ENCODE data around the gene RARA.

The RARA gene

DNA sequence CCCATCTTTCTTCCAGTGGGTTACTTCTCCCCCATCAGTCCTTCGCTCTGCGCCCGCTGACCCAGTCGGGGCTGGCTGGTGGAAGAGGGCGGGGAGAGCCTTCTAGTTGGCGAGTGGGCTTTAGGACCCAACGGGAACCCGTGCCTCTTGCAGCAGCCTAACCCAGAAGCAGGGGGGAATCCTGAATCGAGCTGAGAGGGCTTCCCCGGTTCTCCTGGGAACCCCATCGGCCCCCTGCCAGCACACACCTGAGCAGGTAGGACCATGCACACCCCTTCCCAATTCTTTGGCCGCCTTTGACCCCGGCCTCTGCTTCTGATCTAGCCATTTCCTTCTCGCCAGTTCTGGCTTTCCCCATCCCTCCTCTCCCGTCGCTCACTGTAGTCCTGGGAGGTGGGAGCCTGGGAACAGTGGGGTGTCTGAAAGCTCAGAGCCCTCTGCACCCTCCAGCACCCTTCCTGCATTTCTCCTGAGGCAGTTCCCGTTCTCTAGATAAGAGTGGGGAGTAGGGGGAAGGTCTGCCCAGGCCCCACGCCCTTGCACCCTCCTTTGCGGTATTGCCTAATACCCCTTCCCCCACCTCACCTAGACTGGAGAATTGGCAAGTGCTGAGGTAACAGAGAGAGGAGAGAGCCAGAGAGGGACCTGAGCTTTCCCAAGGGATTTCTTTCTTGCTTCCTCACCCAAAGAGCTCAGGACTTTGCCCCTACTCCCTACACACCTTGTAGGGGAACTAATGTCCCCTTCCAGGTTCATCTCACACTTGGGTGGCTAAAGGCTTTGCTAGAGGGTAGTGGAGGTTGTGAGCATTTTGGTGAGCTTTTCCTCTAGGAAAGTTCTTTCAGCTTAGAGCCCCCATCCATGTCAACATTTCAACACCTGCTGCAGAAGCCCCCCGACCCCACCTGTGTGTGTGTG is at the start of gene RARA:
RARA (plus strand) TSS at position 150 of the 918 bp plus-strand sequence. CDS start 22,039 bp downstream, outside the sequence.
- peak; percentile 87 for DNase-seq (ENCODE audit: low spot score)

DNA sequence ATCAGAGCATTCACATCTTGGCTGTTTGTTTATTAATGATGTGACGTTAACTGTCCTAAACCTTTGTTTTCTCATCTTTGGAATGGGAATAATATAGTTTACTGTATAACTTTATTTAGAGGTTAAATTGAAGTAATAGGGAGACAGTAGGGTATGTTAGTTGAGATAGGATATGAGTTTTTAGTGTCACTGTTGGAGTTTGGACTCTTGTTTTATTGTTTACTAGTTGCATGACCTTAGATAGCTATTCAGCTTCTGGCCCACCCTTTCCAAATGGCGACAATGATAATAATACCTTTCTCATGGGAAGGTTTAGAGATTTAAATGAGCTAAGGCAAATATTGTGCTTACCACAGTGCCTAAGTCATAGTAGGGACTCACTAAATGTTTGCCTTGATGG is 49.5 kb upstream of the RARA start:
- no peak for DNase-seq (ENCODE audit: low spot score)

DNA sequence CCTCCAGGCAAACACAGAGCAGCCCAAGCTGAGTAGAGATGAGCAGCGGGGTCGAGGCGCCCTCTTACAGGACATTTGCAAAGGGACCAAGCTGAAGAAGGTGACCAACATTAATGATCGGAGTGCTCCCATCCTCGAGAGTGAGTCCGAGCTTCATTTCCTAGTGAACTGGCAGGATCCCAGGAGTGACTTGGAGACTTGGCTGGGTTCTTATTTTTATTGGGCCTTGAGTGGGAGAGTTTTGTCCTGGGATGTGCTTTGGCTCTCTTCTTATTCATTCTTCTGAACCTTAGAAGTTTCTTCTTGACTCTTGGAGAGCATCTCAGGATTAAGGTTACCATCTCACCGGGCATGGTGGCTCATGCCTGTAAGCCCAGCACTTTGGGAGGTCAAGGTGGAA is 48.5 kb upstream of the RARA start:
- no peak for DNase-seq (ENCODE audit: low spot score)

DNA sequence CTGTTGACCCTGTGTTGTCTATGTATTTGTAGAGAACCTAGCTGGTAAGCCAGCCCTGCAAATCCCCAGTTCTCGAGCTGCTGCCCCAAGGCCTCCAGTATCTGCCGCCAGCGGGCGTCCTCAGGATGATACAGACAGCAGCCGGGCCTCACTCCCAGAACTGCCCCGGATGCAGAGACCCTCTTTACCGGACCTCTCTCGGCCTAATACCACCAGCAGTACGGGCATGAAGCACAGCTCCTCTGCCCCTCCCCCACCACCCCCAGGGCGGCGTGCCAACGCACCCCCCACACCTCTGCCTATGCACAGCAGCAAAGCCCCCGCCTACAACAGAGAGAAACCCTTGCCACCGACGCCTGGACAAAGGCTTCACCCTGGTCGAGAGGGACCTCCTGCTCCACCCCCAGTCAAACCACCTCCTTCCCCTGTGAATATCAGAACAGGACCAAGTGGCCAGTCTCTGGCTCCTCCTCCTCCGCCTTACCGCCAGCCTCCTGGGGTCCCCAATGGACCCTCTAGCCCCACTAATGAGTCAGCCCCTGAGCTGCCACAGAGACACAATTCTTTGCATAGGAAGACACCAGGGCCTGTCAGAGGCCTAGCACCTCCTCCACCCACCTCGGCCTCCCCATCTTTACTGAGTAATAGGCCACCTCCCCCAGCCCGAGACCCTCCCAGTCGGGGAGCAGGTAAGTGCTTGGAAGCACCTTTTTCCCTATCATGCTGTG is 44.4 kb upstream of the RARA start:
- peak; percentile 54 for DNase-seq (ENCODE audit: low spot score)

DNA sequence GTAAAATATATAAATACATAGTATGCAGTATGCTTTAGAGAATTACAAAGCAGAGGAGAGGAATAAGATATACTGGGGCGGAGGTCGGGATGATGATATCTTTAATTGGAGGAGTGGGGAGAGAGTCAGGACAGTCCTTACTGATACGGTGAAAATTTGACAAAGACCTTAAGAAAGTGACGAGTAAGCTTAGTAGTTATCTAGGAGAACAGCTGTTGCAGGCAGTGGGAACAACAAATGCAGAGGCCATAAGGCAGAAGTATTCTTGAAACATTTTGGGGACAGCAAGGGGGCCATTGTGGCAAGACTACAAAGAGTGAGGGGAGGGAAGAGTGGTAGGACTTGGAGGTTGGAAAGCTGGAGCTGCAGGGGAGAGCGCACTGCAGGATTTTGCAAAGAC is 43.6 kb upstream of the RARA start:
- no peak for DNase-seq (ENCODE audit: low spot score)

DNA sequence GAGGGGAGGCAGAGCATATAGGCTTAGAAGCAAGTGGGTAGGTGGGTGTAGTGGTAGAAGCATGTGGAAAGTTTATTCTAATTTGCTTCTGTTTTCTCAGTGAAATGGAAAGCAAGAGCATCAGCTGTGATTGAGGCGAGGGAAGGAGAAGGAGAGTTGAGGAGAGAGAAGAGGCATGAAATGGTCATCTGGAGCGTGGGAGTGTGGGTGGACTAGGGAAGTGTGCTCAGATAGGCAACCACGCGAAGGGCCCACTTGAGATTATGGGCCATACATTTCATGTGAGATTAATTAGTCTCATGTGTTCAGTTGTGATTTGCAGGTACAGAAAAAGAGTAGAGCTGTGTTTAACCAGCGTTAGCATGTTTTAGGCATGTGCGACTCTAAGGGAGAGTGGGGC is 42.1 kb upstream of the RARA start:
- DNase-seq (ENCODE audit: low spot score): no peak

DNA sequence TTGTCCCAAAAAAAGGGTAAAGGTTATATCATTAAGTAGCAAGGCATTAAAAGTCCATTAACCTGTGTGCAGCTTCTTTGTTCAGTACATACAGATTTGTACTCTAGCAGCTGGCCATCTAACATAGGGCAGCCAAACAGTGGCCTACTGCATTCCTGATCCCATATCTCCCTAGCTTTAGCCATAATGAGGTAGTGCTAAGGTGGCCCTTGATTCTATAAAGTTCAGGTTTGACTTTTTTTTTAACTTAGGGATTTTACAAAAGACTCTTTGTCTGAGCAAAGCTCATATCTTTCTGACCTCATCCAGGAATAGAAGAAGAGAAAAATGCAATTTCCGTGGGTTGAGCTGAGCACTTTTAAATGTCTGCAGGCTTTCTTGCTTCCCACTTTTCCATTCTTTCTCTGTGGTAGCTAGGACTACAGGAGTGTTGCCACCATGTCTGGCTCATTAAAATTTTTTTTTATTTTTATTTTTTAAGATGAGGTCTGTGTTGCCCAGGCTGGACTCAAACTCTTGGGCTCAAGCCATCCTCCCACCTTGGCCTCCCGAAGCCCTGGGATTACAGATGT is 40.8 kb upstream of the RARA start:
- no peak for DNase-seq (ENCODE audit: low spot score)

DNA sequence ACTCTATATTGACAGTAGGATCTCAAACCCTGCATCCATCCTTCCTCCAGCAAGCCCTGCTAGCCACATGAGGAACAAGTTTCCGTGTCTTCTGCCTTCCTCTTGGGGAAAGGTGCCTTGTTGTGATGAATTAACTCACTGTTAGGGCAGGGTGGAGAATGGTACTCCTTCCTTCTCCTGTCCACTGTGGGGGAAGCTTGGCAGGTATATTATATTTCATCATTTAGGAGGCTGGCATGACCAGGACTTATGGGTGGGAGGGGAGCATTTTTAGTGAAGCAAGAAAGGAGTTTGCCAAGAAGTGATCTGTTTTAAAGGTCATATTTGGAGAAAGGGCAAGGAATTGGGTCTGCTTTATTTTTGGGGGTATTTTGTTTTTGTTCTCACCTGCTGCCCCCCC is 30.6 kb upstream of the RARA start:
- no peak for DNase-seq (ENCODE audit: low spot score)

DNA sequence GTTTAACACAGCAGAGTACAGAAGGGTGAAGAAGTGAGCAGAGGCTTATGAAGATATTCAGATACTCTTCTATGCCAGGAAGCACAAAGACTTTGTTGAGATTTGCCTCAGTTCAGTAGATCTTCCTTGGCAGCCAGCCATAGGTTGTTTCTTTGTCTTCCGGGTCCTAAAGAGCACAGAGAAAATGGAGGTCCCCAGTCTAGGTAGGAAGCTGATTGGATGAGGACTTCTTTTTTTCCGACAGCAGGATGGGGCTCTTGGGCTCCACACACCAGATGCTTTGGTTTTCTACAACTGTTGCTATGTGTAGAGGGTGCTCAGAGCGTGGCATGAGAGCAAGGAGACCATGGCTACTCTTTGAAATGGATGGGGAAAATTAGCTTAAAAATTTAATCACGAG is 29.6 kb upstream of the RARA start:
- DNase-seq (ENCODE audit: low spot score): no peak

DNA sequence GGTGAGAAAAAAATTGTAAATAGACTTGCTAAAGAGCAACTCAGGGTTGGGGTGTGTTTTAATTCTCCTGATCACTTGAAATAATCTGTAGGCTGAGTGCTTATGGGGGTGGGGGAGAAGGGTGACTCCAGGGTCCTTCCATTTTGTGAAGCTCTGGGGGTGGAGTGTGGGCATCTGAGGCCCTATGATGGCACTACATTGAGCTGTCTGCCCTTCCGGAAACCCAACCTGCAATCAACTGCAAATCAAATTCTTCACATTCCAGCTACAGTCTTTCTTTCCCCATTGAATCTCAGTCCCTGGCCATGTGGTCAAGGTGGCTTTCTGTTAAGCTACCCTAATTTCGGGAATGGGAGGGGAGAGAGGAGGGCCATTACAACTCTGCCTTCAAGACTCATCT is 27.3 kb upstream of the RARA start:
- no peak for DNase-seq (ENCODE audit: low spot score)

DNA sequence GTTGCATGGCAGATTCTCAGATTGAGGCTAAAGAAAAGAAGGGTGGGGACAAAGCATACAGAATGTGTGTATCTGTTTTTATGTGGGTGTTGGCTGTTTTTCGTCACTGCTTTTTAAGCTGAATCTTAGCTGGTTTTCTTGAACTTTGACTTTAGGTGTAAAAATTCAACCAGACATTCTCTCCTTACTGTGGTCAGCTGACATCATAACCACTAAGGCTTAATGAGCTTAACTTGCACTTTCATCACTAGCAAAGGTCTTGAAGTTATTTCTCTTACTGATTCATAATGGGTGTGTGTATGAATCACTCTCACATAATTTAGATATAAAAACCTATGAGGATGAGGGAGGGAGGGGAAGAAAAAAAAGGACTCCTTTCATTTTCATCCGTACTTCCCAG is 25.3 kb upstream of the RARA start:
- no peak for DNase-seq (ENCODE audit: low spot score)

DNA sequence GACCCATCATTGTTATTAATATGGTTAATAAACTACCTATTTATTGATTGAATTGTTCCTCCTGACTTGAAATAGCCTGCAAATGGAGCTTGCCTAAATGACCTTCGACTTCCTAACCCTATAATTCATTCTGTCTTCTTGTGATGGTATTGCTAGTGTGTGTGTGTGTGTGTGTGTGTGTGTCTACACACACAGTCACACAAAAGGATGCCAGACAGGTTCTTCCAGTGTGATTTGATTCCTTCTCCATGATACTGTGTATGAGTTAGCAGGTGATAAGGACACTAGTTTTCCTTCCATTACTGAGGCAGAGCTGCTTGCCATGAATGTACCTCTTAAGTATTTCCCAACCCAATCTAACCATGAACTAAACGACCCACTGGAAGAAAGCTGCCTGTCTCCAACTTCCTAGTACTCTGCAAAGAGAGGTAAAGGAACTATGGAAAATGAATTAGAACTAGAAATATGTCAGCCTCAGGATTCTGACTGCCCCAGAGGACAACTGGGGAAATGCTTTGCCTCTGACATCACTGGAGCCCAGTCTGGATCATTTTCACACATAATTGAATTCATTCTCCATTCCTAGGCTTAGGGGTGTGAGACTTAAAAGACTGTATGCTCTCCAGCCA is 24.8 kb upstream of the RARA start:
- no peak for DNase-seq (ENCODE audit: low spot score)

DNA sequence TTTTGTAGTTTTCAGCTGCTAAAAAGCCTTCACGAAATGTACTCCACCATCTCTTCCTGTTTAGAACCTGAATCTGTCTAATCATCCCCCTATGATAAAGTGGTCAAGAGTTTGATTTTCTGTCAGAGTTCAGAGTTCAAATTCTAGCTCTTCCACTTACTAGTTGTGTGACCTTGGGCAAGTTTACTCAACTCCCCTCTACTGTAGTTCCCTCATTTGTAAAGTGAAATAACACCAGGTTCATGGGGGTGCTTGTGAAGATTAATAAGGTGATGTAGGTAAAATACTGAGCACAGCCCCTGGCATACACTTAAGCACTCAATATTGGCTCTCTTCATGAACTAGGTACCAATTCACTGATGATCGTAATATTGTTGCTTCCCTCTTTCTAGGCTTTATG is 22.5 kb upstream of the RARA start:
- no peak for DNase-seq (ENCODE audit: low spot score)

DNA sequence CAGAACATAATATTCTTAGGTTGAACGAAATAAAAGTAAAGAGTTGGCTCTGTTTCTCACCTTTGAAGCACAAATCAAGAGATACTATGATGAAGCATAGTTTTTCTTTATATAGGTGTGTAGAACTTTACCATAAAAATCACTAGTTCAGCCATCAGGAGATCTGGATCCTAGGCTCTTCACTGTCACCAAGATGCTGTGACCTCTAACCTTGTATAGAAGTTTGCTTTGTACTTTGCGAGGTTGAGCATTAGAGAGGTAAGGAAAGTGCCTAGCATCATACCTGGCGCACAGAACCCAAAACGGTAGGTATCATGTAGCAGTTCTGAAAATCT is 21.9 kb upstream of the RARA start:
- DNase-seq (ENCODE audit: low spot score): no peak

DNA sequence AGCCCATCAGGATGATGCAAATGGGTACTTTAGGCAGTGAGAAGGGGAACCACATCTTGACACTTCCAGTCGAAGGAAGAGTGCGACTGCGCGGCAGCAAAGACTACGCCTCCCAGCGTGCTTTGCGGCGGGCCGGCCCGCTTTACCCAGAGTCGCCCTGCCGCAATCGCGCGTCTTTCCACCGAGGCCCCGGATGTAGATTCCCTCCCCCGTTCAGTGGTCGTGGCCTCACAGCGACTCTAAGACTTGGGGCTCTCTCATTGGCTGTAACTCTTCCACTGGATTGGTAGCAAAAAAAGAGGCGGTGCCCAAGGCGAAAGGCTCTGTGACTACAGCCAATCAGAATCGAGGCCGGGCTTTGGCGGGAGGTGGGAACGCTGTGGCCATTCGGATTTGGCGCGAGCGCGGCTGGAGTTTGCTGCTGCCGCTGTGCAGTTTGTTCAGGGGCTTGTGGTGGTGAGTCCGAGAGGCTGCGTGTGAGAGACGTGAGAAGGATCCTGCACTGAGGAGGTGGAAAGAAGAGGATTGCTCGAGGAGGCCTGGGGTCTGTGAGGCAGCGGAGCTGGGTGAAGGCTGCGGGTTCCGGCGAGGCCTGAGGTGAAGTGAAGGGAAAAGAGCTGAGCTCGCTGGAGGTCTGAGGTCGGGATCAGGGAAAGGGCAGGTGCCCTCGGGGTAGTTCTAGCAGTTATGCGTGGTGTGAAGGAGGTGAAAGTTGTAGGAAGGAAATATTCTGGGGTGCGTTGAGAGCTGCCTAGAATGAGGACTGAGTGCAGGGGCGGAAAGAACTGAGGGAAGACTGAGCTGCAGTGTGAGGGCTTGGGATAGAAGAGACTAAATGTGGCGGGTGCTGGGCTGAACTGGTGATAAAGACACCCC is 21.2 kb upstream of the RARA start, which contains the start of gene CDC6:
CDC6 (plus strand) TSS at position 386 of the 876 bp plus-strand sequence. CDS start 1,542 bp downstream, outside the sequence.
- DNase-seq (ENCODE audit: low spot score): peak; percentile 100

DNA sequence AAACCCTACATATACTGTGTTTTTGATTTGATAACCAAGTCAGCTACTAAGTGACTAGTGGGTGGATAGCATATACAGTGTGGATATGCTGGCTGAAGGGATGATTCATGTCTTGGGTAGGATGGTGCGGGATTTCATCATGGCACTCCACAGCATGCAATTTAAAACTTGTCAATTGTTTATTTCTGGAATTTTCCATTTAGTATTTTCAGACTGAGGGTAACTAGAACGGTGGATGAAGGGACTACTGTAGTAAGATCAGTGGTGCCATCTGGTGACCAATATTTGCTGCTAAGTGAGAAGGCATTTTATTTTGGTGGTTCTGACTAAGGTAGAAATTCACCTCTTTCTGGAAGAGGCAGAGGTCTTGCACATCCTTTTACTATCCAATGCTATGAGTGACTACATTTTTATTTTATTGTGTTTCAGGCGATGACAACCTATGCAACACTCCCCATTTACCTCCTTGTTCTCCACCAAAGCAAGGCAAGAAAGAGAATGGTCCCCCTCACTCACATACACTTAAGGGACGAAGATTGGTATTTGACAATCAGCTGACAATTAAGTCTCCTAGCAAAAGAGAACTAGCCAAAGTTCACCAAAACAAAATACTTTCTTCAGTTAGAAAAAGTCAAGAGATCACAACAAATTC is 18.2 kb upstream of the RARA start:
- DNase-seq (ENCODE audit: low spot score): no peak

DNA sequence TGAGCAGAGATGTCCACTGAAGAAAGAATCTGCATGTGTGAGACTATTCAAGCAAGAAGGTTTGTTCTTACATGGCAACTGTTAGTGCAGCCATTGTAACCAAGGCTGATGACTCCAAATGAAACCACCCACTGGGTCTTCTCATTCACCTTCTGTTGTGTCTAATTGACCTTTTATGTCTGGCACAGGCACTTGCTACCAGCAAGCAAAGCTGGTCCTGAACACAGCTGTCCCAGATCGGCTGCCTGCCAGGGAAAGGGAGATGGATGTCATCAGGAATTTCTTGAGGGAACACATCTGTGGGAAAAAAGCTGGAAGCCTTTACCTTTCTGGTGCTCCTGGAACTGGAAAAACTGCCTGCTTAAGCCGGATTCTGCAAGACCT is 17.7 kb upstream of the RARA start:
- DNase-seq (ENCODE audit: low spot score): no peak

DNA sequence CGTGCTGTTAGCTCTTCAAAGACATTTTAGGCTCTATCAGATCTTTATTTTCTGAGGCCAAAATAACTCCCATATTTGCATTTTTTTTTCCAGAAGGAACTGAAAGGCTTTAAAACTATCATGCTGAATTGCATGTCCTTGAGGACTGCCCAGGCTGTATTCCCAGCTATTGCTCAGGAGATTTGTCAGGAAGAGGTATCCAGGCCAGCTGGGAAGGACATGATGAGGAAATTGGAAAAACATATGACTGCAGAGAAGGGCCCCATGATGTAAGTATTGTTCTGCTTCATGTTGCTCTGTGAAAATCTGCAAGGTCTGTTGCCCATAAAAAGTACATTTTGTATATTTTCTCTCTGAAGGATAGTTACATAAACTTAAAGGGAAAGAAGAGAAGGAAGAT is 15.6 kb upstream of the RARA start:
- no peak for DNase-seq (ENCODE audit: low spot score)

DNA sequence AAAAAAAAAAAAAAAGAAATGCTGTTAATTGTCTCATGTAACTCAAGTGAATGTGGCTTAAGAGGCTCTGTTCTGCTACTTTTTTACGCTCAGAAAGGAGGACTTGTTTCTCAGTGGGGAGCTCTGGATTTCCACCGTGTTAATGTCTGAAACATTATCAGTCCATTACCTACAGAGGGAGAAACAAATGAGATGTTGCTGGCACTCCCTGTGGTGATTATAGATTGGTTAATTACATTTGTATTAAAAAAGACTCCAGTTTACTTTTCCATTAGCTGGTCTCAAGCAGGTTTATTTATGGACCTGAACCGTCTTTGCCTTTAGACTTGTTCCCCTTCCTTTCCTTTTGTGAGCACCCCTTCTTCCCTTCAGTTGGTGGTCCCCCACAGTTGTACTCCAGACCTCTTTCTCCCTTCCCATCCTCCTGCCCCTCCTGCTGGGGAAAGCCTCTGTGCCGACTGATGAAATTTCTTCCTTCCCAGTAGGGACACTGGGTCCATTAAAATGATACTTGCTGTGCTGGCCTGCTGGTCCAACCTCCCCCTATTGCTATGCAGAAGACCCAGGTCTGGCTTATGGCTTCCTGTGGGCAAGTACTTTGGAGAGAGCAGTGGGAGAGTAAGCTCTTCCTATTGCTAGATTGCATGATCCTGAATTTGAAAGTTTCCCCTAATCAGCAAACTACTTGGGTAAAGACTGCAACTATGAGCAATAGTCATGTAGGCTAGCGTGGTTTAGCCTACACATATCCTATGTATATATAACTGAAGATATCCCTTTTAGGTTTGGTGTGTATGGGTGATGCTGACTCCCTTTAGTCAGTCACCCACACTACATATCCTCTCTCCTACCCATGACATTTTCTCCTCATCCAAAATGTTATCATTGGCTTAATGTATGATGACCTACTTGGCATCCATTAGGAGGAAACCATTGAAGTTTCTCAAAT is 13.2 kb upstream of the RARA start:
- DNase-seq (ENCODE audit: low spot score): no peak

DNA sequence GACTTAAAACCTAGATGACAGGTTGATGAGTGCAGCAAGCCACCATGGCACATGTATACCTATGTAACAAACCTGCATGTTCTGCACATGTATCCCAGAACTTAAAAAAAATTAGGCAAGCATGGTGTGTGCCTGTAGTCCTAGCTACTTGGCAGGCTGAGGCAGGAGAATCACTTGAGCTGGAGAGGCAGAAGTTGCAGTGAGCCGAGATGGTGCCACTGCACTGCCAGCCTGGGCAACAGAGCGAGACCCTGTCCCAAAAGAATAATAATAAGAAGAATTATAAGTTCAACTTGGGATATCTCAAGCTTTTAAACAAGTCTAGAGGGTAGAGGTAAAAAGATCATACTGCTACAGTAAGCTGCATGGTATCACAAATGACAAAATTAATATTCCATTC is 11.5 kb upstream of the RARA start:
- DNase-seq (ENCODE audit: low spot score): no peak

All from ecto neural progenitor cell (in vitro differentiated cells).